ENCODE data around the gene GRIN2C.

GRIN2C gene

DNA sequence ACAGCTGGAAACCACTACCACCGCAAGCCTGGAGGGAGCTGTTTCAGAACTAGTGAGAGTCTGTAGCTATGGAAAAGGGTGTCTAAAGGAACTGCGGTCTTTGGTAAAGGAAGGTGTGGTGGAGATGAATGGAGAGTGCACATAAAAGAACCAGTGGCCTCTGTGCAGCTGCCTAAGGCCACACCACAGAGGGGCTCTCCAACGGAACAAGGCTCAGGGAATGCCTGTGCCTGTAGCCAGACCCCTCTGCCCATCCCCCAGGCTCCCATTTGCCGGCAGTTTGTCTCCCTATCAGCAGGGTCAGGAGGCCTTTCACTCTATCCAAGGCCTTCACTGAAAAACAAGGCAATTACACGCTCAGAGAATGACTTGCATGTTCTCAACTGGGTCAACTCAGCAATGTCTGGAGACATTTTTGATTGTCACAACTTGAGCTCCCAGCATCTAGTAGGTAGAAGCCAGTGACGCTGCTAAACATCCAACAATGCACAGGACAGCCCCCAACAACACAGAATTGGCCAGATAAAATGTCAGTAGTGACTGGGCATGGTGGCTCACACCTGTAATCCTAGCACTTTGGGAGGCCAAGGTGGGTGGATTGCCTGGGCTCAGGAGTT is 16.4 kb upstream of the GRIN2C start:
- DNase-seq (ENCODE audit: low read depth), result no peak
- TF ChIP-seq POLR2A (IDR thresholded peaks at IDR 0.05; ENCODE audit: extremely low read depth, insufficient read length) (no peak), MYC (IDR thresholded peaks at IDR 0.05; ENCODE audit: low read depth, low read length) (no peak)
- TF ChIP-seq, protein P1, sequence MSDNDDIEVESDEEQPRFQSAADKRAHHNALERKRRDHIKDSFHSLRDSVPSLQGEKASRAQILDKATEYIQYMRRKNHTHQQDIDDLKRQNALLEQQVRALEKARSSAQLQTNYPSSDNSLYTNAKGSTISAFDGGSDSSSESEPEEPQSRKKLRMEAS (IDR thresholded peaks at IDR 0.05; ENCODE audit: low read depth, low read length), result no peak
- TF ChIP-seq, protein P2, sequence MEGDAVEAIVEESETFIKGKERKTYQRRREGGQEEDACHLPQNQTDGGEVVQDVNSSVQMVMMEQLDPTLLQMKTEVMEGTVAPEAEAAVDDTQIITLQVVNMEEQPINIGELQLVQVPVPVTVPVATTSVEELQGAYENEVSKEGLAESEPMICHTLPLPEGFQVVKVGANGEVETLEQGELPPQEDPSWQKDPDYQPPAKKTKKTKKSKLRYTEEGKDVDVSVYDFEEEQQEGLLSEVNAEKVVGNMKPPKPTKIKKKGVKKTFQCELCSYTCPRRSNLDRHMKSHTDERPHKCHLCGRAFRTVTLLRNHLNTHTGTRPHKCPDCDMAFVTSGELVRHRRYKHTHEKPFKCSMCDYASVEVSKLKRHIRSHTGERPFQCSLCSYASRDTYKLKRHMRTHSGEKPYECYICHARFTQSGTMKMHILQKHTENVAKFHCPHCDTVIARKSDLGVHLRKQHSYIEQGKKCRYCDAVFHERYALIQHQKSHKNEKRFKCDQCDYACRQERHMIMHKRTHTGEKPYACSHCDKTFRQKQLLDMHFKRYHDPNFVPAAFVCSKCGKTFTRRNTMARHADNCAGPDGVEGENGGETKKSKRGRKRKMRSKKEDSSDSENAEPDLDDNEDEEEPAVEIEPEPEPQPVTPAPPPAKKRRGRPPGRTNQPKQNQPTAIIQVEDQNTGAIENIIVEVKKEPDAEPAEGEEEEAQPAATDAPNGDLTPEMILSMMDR (IDR thresholded peaks at IDR 0.05; ENCODE audit: low read depth, low read length), result no peak
- H3K4me3 ChIP-seq (ENCODE audit: low read depth, low read length), result no peak overlapping the region

DNA sequence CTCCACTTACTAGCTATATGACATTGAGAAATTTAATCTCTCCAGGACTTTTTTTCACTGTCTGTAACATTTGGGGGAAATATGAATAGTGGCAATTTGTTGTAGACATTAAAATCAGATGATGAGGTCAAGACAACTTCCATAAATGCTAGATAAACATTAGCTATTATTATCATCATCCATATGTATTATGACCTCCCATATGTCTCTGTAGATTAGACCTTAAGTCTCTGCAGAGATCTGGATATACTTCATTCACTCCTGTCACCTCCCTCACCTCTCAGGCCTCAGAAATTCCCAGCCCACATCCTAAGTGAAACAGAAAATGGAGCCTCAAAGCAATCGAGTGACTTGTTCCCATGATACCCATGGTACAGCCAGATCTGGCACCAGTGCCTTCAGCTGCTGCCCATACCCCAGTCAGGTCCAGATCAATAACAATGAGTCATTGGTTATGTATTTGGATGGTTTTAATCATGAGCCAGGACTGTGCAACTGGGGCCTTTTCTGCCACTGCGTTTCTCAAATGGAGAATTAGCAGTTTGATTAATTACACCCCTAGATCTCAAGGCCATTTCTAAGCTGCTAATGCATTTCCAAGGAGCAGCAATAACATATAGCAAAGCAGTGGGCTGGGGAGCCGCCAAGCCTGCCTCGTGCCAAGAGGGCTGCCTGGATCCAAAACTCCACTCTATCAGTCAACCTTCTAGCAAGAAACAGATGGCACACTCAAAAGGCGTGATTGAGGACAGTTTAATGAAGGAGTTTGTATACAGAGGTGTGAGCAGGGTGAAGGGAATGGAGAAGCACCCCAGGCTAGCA is 15.7 kb upstream of the GRIN2C start:
- no peak overlapping the region for H3K4me3 ChIP-seq (ENCODE audit: low read depth, low read length)
- TF ChIP-seq POLR2A (IDR thresholded peaks at IDR 0.05; ENCODE audit: extremely low read depth, insufficient read length) (no peak), MYC (IDR thresholded peaks at IDR 0.05; ENCODE audit: low read depth, low read length) (no peak)
- TF ChIP-seq, protein P2 (IDR thresholded peaks at IDR 0.05; ENCODE audit: low read depth, low read length), result no peak
- TF ChIP-seq, protein P1 (IDR thresholded peaks at IDR 0.05; ENCODE audit: low read depth, low read length), result no peak
- DNase-seq (ENCODE audit: low read depth), result no peak

DNA sequence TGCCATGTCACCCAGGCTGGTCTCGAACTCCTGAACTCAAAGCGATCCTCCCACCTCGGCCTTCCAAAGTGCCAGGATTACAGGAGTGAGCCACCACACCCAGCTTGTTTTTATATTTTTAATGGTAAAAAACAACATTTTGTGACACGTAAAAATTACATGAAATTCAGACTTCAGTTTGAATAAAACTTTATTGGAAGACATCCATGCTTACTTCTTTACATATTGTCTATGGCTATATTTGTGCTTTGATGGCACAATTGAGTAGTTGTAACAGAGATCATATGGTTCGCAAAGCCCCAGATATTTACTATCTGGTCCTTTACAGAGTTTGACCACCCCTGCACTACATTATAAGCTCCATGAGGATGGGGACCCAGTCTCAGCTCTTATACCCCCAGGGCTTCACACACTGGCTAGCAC is 14.9 kb upstream of the GRIN2C start:
- no peak for DNase-seq (ENCODE audit: low read depth)
- TF ChIP-seq, protein P1 (IDR thresholded peaks at IDR 0.05; ENCODE audit: low read depth, low read length), result no peak
- TF ChIP-seq, protein P2 (IDR thresholded peaks at IDR 0.05; ENCODE audit: low read depth, low read length), result no peak
- TF ChIP-seq POLR2A (IDR thresholded peaks at IDR 0.05; ENCODE audit: extremely low read depth, insufficient read length), result no peak
- TF ChIP-seq MYC (IDR thresholded peaks at IDR 0.05; ENCODE audit: low read depth, low read length), result no peak
- H3K4me3 ChIP-seq (ENCODE audit: low read depth, low read length), result no peak overlapping the region

DNA sequence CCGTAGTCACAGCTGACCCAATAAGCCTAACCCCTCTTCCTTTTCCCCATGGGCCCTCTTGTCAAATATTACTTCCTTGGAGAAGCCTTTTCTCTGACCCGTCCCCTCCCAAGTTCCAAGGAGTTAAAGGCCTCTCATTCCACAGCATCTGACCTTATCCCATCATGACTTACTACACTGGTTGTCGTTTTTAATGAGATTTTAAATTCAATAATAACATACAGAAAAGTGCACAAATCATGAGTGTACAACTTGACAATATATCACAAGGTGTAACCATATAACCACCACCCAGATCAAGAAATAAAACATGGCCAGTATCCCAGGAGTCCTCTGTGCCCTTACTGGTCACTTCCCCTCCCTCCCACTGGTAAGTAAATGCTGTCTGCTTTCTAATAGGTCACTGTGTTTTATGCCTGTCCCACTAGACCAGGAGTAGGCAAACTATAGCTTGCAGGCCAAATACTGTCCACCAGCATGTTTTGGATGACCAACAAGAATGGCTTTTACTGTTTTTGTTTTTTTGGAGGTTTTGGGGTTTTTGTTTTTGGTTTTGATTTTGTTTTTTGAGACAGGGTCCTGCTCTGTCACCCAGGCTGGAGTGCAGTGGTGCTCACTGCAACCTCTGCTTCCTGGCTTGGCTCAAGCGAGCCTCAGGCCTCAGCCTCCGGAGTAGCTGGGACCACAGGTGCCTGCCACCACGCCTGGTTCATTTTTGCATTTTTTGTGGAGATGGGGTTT is 14.4 kb upstream of the GRIN2C start:
- DNase-seq (ENCODE audit: low read depth), result peak; percentile 57
- TF ChIP-seq, protein P2 (IDR thresholded peaks at IDR 0.05; ENCODE audit: low read depth, low read length), result no peak
- TF ChIP-seq MYC (IDR thresholded peaks at IDR 0.05; ENCODE audit: low read depth, low read length) (no peak), POLR2A (IDR thresholded peaks at IDR 0.05; ENCODE audit: extremely low read depth, insufficient read length) (no peak)
- TF ChIP-seq, protein P1 (IDR thresholded peaks at IDR 0.05; ENCODE audit: low read depth, low read length), result no peak
- H3K4me3 ChIP-seq (ENCODE audit: low read depth, low read length), result peak overlapping the region; percentile 89

DNA sequence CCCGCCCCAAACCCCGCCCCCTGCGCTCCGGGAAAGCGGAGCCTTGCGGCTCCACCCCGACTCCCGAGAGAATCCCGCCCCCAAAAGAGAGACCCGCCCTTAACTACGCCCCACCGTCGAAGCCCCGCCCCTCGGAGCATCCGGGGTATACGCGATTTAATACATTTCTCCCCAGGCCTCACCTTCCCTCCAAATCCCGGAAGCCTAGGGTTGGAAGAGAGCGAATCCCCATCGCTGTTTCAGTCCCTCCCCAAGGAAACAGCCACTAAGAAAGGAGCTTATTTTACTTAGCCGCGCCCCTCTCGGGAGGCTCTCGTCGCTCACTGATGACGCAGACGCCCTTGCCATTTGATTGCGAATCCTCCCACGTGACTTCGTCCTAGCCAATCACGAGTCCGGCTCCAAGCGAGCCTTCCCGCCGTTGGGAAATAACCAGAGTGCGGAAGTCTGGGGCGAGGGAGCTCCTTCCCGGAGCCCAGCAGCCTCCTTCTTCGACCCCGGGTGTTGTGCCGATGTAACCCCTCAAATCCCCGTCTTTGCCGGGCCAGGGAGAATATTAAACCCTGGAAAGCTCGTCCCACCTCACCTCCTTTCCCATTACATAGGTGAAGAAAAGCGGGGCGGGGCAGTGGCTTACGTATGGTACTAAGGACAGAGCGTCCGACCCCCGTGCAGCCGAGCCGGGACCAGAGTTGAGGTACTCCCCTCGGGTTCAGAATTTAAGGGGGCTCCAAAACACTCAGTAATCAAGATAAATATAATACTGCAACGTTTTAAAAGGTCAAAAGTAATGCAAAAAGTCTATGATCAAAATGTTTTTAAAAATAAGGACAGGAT is 13.6 kb upstream of the GRIN2C start:
- TF ChIP-seq MYC (IDR thresholded peaks at IDR 0.05; ENCODE audit: low read depth, low read length), result peak; percentile 63
- TF ChIP-seq, protein P1 (IDR thresholded peaks at IDR 0.05; ENCODE audit: low read depth, low read length), result peak; percentile 98
- TF ChIP-seq, protein P2 (IDR thresholded peaks at IDR 0.05; ENCODE audit: low read depth, low read length), result no peak
- peak; percentile 97 for TF ChIP-seq POLR2A (IDR thresholded peaks at IDR 0.05; ENCODE audit: extremely low read depth, insufficient read length)
- H3K4me3 ChIP-seq (ENCODE audit: low read depth, low read length), result peak overlapping the region; percentile 89

More for the DNA sequence above, 13.6 kb upstream of the GRIN2C start:
- peak; percentile 100 for DNase-seq (ENCODE audit: low read depth)

Data from NB4 (cell line).